NCI-H1417 treated with DMSO at 0.1 percent for 48 hours (cell line): Measurements from ENCODE around the gene SERPINB6.
"Not testable (repeated sequence)": the region's sequence is repeated elsewhere in the genome, so short reads cannot be mapped to it uniquely, and the experiment has no call there.

Experiments used
- DNase-seq: peaks from one replicate; lab custom pipeline; 2025; lab: John Stamatoyannopoulos, UW

The SERPINB6 gene

DNA sequence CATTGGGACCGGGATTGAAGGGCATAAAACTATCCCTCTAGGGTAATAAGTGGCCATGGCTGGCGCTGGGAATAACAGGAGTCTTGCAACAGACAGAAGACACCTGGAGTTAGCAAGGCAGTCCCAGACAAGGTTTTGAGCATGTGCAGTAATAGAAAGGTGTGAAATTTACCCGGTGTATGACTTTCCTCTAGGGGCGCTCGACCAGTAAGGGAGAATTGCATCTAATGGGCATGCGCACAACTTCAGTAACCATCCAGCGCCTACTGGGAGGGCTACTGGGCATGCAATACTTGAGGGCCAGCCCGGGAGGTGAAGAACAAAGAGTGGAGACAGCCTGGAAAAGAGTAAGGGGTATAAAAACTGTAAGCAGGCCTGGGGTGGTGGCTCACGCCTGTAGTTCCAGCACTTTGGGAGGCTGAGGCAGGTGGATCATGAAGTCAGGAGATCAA lies 32.7 kb downstream of the SERPINB6 start:
- no peak for DNase-seq

DNA sequence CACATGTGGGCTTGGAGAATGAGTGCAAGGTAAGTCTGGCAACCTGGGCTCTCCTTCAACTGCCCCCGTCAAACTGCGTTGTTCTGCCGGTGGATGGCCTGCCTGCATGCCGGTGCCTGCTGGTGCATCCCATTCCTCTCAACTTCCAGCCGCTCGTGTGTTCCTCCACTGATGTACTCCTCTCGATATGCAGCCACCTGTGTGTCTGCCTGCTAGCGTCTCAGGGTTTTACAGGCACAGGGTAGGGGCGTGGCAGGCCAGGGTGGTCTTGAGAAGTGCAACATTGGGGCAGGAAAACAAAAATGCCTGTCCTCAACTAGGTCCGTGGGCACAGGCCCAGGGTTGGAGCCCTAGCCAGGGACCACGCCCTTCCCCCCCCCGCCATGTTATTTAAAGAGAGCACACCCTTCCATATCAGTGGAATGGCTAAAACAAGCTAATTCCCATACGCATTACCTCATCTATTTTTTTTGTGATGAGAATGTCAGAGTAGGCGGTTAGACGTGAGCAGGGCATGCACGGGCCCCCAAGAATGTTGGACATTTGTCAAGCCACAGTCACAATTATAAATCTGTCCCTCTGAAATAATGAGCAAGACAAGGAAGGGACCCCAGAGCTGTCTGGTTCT lies 33.2 kb downstream of the SERPINB6 start:
- no peak for DNase-seq

DNA sequence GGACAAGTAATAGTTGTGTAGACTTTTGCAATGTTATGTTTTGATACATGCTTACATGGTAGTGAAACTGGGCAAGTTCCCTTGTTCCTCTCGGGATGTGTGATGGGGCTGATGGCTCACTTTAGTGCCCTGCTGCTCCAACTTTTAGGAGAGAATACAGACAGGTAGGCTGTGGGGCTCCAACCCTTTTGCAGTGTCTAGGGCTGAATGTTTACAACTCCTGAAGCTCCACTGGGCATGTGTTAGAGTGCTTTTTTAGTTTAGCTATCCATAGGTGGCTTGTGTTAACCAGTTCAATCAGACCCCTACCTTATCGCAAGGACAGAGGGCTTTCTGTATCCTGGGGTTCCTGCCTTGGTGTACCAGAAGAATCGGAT lies 33.8 kb downstream of the SERPINB6 start:
- DNase-seq: no peak

DNA sequence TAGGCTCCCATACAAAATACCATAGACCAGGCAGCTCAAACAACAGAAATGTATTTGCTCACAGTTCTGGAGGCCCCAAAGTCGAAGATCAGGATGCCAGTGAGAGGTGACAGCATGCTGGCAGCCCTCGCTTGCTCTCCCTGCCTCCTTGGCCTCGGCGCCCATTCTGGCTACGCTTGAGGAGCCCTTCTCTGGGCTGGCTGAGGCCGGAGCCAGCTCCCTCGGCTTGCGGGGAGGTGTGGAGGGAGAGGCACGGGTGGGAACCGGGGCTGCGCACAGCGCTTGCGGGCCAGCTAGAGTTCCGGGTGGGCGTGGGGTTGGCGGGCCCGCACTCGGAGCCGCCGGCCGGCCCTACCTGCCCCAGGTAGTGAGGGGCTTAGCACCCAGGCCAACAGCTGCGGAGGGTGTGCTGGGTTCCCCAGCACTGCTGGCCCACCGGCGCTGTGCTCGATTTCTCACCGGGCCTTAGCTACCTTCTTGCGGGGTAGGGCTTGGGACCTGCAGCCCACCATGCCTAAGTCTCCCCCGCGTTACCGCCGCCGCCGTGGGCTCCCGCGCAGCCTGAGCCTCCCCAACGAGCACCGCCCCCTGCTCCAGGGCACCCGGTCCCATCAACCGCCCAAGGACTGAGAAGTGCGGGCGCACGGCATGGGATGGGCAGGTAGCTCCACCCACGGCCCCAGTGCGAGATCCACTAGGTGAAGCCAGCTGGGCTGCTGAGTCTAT lies 35.6 kb downstream of the SERPINB6 start:
- no peak for DNase-seq

DNA sequence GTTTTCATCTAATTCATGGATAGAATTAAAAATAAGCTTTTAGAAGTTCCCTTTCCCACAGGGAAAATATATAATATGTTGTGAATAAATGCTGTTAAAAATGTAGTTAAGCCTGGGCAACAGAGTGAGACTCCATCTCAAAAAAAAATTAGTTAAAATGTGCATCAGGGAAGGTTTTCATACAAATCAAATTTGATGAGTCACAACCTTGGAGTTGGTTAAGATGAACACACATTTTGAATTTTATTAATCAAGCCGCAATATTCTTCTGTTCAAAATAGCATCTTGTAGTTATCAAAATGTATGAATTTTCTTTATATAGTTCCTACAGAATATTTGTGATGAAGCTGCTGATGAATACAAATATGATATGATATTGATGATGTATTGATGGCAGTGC lies 37.3 kb downstream of the SERPINB6 start:
- no peak for DNase-seq

DNA sequence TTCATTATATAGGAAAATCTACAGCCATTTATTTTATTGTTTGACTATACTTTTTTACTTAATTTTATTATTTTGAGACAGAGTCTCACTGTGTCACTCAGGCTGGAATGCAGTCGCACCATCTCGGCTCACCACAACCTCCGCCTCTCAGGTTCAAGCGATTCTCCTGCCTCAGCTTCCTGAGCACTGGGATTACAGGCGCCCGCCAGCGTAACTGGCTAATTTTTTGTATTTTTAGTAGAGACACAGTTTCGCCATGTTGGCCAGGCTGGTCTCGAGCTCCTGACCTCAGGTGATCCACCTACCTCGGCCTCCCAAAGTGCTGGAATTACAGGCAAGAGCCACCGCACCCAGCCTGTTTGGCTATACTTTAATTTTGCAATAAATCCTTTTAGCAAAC lies 38.5 kb downstream of the SERPINB6 start:
- not testable (repeated sequence) for DNase-seq

DNA sequence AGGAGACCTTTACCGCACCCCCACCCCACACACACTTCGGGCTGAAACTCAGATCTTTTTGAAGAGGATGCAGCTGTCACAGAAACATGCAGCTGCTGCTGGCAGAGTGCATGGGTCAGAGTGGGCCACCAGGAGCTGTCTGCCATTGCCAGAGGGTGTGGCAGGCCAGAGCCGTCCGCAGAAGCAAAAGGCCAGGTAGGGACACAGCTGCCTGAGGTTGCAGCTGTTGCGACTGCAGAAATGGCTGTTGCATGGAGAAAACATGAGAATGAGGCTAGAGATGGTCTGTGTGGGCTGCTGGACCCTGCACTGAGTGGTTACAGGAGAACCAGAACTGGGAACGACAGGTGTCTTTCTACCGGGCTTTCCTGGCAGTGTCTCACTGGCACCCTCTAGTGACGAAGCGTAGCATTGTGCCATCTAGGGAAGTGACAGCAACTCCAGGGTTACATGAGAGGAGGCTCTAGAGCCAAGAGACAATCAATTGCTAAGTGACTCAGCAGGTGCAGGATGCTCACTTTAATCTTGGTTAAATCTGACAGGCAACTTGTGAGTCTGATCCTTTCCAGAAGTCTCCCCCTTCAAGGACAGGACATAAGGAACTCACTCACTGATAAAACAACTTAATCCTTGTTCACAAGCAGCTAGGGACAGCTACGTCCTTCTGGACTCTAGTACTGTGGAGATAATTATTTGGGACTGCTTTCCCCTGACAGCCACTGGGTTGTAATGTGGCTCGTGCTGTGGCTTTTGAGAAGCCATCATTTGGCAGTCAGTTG lies 39.2 kb downstream of the SERPINB6 start:
- peak; percentile 43 for DNase-seq

DNA sequence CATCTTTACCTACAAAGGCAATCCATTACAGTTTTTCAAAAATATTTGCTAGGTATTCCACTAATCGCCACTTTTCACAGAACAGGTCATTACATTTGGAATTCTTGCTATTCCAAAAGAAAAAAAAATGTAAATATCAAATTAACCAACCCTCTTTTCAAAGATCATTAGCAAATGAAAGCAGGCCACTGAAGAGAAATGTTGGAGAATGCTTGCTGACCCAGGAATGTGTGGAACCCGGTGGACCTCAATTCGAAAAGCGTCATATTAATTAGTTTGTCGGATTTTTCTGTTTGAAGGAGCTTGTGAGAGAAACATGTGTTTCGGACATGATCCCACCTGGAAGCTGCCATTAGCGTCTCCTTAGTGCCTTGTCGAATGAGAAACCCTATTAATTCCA lies 40.3 kb downstream of the SERPINB6 start:
- DNase-seq: no peak

DNA sequence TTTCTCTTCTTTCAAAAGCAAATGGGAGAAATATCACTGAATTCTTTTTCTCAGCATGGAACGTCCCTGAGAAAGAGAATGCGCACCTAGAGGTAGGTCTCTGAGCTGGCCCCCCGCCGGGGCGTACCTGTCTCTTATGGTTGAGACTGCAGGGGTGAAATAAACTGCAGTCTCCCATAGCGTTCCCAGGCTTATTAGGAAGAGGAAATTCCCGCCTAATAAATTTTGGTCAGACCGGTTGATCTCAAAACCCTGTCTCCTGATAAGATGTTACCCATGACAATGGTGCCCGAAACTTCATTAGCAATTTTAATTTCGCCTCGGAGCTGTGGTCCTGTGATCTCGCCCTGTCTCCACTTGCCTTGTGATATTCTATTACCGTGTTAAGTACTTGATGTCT lies 43.4 kb downstream of the SERPINB6 start:
- DNase-seq: not testable (repeated sequence)

DNA sequence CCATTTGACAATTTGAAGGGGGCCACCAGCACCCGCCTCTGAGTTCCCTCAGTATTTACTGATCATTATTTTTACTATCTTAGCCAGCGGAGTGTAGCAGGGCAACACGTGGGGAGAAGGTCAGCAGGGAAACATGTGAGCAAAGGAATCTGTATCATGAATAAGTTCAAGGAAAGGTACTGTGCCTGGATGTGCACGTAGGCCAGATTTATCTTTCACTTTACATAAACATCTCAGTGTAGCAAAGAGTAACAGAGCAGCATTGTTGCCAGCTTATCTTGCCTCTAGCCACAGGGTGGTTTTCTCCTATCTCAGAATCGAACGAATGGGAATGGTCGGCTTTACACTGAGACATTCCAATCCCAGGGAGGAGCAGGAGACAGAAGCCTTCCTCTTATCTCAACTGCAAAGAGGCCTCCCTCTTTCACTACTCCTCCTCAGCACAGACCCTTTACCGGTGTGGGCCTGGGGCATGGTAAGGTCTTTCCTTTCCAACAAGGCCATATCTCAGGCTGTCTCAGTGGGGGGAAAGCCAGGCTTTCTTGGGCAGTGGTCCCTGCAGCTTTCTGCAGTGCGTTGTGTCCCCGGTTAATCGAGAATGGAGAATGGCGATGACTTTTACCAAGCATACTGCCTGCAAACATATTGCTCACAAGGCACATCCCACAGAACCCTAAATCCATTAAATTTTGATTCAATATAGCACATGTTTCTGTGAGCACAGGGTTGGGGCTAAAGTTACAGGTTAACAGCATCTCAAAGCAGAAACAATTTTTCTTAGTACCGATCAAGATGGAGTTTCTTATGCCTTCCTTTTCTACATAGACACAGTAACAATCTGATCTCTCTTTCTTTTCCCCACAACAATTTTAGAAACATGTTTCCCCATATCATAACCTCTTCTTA lies 45.3 kb downstream of the SERPINB6 start:
- not testable (repeated sequence) for DNase-seq

DNA sequence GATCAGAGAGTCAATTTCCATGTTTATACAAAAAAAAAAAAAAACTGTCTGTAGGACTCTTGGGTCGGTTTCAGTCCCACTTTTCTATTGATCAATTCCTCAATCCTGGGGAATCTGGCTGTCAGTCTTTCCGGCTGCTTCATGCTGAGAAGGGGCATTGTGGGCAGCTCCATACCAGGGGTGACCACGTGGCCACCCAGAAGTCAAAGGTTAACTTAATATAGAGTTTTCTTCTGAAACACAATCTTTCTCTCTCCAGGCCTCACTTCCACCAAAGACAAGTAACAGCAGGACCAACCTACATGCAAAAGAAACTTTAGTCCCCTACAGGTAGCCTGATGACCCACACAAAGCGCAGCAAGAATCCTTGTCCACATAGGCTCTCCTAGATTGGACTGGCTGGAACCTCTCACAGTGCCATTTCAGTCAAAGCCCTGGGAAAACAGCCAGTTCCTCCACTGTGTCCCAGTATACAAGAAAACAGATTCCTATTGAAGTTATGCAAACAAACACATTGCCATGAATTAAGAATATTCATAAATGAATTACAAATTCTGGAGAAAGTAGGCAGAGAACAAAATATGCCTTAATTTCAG lies 49.7 kb downstream of the SERPINB6 start:
- DNase-seq: no peak

DNA sequence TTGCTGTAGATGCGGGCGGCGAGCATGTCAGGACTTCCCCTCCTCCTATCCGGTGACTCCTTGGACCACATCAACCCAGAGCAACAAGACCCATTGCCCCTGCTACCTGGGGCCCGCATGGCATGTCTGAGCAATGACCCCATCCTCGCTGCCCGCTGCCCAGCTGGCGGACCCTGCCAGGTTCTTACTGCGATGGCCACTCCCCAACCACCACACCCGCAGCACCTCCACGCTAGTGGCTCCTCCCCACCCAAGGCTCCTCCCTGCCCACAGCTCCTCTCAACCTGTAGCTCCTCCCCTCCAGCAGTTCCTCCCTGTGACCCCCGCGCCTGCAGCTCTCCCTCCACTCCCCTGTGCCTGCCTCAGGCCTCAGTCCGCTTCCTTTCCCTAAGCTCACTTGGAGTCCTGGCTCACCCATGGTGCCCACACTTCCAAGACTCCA lies 50.7 kb downstream of the SERPINB6 start:
- no peak for DNase-seq

DNA sequence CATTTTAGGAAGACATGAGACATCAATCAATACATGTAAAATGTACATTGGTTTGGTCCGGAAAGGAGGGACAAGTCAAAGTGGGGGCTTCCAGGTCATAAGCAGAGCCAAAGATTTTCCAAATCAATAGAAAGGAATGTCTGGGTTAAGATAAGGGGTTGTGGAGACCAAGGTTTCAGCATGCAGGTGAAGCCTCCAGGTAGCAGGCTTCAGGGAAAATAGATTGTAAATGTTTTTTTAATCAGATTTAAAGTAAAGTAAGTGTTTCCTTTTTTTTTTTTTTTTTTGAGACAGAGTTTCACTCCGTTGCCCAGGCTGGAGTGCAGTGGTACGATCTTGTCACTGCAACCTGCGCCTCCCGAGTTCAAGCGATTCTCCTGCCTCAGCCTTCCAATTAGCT lies 51.5 kb downstream of the SERPINB6 start:
- DNase-seq: no peak

DNA sequence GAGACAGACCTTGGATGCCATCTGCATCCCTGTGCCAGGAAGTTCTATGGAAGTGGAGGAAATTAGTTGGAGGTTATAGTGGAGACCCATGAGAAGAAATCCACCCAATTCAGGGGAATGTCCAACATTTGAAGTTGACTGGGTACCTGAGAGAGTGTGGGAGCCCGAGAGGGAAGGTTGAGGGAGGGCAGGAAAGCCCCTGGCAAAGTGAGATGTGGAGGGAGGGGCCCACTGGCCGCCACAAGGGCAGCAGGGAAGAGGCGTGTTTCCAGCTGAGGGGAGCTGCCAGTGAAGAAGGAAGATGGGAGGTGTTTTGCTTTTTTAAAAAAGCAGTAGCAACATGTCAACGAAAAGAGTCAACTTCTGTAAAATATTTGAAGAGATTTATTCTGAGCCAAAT lies 52.0 kb downstream of the SERPINB6 start:
- DNase-seq: no peak

DNA sequence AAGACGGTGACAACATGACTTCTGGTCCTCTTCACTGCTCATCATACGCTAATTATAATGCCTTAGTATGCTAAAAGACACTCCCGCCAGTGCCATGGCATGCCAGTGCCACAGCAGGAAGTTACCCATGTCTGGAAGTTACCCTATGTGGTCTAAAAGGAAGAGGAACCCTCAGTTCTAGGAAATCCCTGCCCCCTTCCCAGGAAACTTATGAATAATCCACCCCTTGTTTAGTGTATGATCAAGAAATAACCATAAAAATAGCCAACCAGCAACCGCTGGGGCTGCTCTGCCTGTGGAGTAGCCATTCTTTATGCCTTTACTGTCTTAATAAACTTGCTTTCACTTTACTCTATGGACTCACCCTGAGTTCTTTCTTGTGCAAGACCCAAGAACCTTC lies 52.4 kb downstream of the SERPINB6 start:
- no peak for DNase-seq

DNA sequence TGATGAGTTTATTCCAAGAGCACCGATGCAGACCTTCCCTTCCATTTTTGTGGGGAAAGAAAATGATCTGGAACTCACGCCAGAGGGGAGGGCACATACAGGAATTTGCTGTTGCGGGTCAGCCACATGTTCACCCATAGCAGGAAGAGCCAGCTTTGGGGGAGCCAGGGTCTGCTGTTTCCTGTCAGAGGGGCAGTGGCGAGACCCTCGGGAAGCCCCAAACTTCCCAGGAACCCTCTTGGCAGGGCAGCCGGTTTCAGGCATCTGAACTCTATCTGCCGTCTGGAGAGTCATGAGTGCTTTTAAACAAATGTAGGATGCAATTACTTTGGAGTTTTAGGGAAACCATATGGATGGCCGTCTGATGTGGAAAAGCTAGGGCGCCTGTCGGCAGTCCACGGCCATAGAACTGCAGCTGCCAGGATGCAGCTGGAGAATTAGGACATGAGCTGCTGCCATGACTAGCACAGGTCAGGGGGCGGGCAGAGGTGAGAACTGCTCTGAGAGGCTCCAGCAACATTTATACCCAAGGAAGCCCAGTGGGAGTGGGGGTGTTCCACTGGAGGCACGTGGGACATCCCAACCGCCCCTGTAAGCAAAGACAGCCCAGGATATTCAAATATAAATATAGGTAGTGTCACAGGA lies 53.4 kb downstream of the SERPINB6 start:
- DNase-seq: no peak

DNA sequence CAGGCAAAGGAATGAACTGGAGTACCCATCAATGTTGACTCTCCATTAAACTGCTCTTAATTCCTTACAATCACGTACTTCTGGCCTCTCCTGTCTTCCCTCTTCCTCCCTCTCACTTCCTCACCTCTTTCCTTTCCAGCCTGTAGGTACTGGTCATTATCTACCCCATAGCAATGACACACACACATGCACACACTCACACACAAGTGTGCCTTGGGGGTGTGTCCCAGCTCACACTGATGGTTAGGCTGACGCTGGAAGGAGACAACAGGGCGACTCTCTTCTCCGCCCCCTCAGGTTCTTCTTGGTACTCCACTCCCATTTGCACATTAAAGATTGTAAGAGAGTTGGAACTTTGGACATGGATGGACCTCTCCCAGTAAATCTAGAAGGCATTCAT lies 54.3 kb downstream of the SERPINB6 start:
- no peak for DNase-seq

DNA sequence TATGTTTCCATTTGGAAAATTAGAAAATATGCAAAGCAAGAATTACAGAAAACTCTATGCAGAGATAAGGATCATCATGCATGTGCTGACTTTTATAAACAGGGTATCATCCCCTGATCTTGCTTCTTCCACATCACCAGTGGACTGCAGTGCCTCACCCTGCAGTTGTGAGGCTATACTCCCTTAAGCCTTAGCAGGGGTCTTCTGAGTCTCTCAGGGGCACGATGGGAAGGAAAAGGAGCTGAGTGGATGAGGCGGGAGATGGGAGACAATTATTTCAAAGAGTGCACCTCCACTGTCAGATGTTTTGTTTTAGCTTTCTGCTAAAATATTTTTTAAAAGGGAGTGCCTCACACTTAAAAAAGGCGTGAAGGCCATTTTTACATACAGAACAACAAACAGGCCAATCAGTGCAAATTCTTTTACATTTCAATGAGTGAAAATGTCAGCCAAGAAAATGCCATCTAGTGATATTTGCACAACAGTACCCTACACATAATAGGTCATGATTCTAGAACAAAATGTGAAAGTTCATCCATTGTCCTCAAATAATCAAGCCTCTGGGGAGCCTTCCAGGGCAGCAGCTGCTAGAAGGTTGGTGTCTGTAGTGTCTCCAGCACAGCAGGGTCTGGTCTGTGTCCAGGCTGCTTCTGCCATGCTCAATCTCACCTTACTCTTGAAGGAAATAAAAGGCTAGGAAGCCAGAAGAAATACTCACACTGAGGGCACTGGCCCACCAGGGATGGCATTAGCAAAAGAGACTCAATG lies 55.0 kb downstream of the SERPINB6 start:
- DNase-seq: no peak

DNA sequence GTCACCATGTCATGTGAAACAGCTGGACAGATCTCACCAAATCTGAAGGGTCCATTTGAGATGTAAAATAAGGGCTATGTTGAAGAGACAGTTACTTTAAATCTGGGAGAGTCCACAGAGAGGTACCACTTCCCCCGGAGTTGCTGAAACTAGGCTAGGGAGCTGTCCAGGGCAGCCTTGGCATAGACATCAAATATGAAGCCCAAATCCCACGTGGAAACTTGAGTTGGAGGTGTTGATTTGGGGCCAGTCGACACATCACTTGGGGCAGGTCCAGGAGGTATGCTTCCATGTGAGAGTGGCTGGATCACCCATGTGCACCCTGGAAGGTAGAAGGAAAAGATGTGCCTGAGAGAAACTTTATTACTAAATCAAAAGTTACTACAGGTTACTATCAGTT lies 56.2 kb downstream of the SERPINB6 start:
- no peak for DNase-seq

DNA sequence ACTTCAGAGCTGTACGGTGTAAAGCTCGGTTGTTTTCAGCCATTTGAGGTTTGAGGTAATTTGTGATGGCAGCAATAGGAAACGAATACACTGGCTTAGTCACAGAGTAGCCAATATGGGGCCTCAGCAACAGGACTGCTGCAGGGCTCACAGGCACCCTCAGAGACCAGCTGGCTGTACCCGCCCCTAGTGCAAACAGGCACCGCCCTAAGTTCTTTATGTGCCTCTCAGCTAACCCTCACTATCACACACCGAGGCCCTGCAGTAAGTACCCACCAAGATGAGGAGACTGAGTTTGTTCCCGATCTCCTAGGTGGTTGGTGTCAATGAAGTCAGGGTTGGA lies 57.1 kb downstream of the SERPINB6 start:
- no peak for DNase-seq
